ENCODE results near the gene SMIM5. TPM values are rescaled to one million over a fixed set of nuclear protein-coding genes. Genes with fewer than 3 reads are reported as not detected.

Gene SMIM5
- total RNA-seq, 1 experiment from 2014 or later: 0.24 TPM

- Mint-ChIP-seq H3K9me3 (no peaks in the 10 kb centered on the region), H3K27ac (no peak overlapping the region; a peak in 1 of 7 replicates), H3K4me3 (peak overlapping the region in 1 of 2 experiments; percentile 11; a peak in 1 of 5 replicates), H3K4me1 (peaks cover 0 to 5% of the 10 kb centered on the region in 2 experiments; a peak in 1 of 4 replicates), H3K27me3 (ENCODE audit: low read depth) (peaks cover 8% of the 10 kb centered on the region), H3K36me3 (ENCODE audit: insufficient read depth in 1 of 3, low read depth in 3 of 3) (peaks cover 0 to 7% (median 2%) of the 10 kb centered on the region in 3 experiments; a peak in 2 of 7 replicates)
- Histone ChIP-seq H4K5ac (ENCODE audit: insufficient read length, low read depth, low read length) (no peak overlapping the region), H3K4me2 (ENCODE audit: insufficient read depth, insufficient read length, low read length) (no peak overlapping the region), H3K79me1 (ENCODE audit: insufficient read depth, low read depth, low read length, poor library complexity, severe bottlenecking) (no peaks in the 10 kb centered on the region), H3K4ac (ENCODE audit: low read depth, low read length) (no peak overlapping the region), H3T11ph (ENCODE audit: low read length) (no peak overlapping the region), H2BK5ac (ENCODE audit: insufficient read length, low read length) (no peak overlapping the region), H2AFZ (ENCODE audit: low read length) (no peak overlapping the region), H4K91ac (ENCODE audit: insufficient read length, low read depth, low read length) (no peak overlapping the region), H3K27me3 (ENCODE audit: insufficient read depth, low read length) (no peaks in the 10 kb centered on the region; the same call in 1 of the 2 replicates), H3K23me2 (ENCODE audit: insufficient read length, low read depth, low read length, poor library complexity, severe bottlenecking) (no peaks in the 10 kb centered on the region), H3K79me2 (ENCODE audit: insufficient read depth, low read length) (no peaks in the 10 kb centered on the region), H3K56ac (ENCODE audit: insufficient read length, low read depth, low read length) (no peak overlapping the region), H3K14ac (ENCODE audit: insufficient read depth, low read length) (no peak overlapping the region), H3K23ac (ENCODE audit: insufficient read length, low read depth, low read length) (no peak overlapping the region), H3K4me1 (ENCODE audit: insufficient read depth, low read length) (no peaks in the 10 kb centered on the region), H3K9me3 (ENCODE audit: control insufficient read depth, low read depth, low read length) (no peaks in the 10 kb centered on the region), H2BK20ac (ENCODE audit: low read depth, low read length, poor library complexity, severe bottlenecking) (no peak overlapping the region), H4K8ac (replicated peaks; ENCODE audit: insufficient read length, low read depth, low read length) (no peak overlapping the region), H3K18ac (ENCODE audit: insufficient read length, low read depth, low read length) (no peak overlapping the region), H2BK120ac (ENCODE audit: low read depth, low read length, poor library complexity, severe bottlenecking) (no peak overlapping the region), H2BK15ac (ENCODE audit: low read depth, low read length) (no peak overlapping the region), H4K20me1 (ENCODE audit: control insufficient read depth, insufficient read depth, insufficient read length) (no peaks in the 10 kb centered on the region), H2AK5ac (ENCODE audit: insufficient read length, low read length) (no peak overlapping the region), H3K9ac (ENCODE audit: extremely low read depth, insufficient read length, low read length) (no peak overlapping the region), H3K27ac (ENCODE audit: insufficient read length, low read depth, low read length) (no peak overlapping the region), H2BK12ac (ENCODE audit: insufficient read length, low read depth, low read length) (no peak overlapping the region)
- no peak for DNase-seq
- TF ChIP-seq, protein P1, sequence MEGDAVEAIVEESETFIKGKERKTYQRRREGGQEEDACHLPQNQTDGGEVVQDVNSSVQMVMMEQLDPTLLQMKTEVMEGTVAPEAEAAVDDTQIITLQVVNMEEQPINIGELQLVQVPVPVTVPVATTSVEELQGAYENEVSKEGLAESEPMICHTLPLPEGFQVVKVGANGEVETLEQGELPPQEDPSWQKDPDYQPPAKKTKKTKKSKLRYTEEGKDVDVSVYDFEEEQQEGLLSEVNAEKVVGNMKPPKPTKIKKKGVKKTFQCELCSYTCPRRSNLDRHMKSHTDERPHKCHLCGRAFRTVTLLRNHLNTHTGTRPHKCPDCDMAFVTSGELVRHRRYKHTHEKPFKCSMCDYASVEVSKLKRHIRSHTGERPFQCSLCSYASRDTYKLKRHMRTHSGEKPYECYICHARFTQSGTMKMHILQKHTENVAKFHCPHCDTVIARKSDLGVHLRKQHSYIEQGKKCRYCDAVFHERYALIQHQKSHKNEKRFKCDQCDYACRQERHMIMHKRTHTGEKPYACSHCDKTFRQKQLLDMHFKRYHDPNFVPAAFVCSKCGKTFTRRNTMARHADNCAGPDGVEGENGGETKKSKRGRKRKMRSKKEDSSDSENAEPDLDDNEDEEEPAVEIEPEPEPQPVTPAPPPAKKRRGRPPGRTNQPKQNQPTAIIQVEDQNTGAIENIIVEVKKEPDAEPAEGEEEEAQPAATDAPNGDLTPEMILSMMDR (conservative IDR thresholded peaks at IDR 0.05): no peak
- no CpG with 5 or more reads among the region's 15 CpGs for WGBS (ENCODE audit: extremely low coverage, insufficient read length, low lambda C conversion rate)
Observed at GRCh38 chr17:75622771-75623273, 10.4 kb upstream of the SMIM5 start.

Data from H9 (cell line).